ENCODE results near the gene ARHGEF1.
"Not testable (repeated sequence)": the region's sequence is repeated elsewhere in the genome, so short reads cannot be mapped to it uniquely, and the experiment has no call there.

Gene ARHGEF1

DNA sequence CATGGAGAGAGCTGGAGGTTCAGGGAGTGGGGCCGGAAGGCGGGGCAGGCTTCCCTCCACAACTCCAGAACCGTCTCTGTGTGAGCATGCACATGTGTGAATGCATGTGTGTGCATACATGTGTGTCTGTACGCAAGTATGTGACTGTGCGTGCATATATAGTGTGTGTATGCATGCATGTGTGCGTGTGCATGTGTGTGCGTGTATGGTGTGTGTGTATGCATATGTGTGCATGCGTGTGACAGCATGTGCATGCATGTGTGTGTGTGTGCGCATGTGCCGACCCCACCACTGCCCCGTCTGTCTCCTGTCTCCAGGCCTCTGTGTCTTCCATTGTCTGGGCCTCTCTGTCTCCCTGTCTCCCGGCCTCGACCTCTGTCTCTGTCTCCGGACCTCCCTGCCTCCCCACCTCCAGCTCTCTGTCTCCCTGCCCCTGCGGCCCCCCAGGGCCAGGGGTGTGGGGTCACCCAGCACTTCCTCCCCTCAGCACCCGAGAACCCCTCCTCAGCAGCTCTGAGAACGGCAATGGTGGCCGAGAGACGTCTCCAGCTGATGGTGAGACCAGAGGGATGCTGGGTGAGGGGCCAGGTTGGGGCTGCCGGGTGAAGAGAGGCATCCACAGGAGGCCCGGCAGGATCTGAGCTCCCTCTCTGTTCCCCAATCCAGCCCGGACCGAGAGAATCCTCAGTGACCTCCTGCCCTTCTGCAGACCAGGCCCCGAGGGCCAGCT lies 22.5 kb downstream of the ARHGEF1 start:
- no peak for DNase-seq (ENCODE audit: low read depth in 2 of 2)

DNA sequence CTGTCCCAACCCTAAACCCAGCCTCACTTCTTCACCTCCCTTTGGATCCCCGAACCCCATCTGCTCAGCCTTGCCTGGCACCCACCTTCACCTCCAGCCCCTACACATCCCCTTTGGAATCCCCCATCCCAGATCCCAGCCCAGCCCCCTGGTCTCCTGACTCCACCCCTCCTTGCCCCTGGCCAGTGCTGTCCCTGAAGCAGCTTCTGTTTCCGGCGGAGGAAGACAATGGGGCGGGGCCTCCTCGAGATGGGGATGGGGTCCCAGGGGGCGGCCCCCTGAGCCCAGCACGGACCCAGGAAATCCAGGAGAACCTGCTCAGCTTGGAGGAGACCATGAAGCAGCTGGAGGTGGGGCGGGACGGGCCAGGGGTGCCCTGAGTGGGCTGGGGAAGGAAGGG lies 23.3 kb downstream of the ARHGEF1 start:
- no peak for DNase-seq (ENCODE audit: low read depth in 2 of 2)

DNA sequence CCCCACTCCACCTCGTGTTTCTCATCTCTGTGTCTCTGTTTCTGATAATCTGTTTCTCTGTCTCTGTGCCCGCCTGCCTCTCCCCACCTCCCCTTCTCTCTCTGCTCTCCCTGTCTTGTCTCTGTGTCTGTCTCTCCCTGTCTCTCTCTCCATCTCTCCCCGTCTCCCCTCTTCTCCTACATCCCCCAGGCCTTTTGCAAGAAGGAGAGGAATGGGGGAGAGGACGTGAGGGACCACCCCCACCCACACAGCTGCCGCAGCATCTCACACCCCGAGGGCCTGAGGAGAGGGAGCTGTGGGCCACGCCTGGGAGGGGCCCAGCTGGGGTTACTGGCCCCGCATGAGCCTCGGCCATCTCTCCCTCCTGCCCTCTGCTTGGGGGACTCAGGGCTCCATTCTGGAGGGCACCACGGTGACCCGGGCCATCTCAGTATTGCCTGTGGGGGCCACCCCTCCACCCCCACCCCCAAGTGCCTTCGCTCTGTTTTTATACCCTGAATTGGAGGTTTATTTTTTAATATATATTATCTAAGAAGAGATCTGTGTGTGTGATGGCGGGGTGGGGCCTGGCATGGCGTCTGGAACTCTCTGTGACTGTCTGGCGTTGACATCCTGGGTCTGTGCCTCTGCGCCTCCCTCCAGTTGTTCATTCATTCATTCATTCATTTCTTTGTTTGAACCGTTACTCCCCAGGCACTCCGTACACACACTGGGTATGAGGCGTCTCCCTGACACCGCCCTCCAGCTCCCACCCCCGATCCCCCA lies 24.1 kb downstream of the ARHGEF1 start:
- no peak for DNase-seq (ENCODE audit: low read depth in 2 of 2)

DNA sequence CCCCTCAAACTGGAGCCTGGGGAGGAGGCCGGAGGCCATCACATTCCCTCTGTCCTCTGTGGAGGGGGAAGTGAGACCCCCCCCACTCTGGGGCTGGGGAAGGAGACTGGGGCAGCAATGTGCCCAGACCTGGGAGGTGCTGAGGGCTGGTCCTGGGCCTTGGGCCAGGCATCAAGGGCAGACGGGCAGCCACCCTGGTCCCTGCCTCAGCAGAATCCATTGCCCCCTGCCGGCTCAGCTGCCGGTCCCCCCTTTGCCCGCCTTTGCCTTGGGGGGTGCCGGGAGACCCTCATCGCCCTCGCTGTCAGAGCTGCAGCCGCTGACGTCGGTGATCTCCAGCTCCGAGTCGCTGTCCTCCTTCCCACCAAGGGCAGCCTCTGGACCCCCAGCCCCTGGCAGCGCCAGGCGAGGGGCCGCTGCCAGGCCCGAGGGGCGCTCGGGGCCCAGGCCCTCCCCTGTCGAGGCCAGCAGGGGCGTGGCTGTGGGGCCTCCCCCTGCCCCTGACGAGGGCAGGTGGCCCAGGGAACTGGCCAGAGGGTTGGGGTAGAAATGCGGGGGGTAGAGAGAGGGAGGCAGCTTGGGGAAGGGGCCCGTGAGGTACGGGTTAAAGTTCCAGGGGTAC lies 25.1 kb downstream of the ARHGEF1 start:
- no peak for DNase-seq (ENCODE audit: low read depth in 2 of 2)

DNA sequence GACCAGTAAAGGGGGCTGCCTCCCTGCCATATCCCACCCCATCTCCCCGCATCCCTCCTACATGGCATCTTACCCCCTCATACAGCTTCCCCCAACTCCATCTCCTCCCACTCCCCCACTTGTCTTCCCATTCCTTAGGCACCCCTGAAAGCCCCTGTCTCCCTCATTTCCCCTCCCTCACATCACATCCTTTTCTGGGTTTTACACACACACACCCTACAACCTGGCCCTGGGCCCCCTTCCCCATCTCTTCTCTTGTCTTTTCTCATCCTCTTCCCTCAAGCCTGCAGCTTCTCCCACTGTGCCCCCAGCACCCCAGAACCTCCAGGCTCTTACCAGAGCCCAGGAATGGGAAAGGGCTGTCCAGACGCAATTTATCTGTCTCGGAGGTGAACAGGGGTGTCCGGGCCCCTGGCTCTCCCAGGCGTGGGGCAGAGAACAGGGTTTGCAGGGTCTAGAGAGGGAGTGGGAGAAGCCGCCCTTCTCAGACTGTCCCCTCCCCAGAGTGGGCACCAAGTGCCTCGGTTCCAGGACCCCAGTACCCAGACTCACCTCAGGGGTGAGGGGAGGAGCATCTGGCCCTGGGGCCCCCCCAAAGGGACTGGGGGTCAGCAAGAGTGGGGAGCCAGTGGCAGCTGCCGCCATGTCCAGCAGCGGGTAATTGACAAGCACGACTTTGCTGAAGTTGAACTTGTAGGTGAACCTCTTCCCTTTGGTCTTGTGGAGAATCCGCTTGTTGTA lies 25.9 kb downstream of the ARHGEF1 start:
- no peak for DNase-seq (ENCODE audit: low read depth in 2 of 2)

DNA sequence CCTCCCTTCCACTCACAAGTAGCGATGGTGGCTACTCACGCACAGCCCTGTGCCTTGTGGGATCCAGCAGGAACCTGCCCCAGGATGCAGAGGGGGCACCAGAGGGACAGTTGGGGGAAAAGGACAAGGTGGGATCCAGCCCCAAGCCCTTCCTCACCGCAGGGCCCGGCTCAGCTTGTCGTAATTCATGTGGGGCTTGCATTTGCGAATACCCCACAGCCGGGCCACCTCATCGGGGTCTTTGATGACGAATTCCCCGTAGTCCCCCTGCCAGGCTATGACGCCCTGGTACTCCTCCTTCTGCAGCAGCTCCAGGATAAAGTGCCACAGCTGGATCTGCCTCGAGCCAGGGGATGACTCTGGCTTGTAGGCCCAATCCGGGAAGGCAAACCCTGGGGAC lies 26.7 kb downstream of the ARHGEF1 start:
- DNase-seq (ENCODE audit: low read depth in 2 of 2), result no peak

DNA sequence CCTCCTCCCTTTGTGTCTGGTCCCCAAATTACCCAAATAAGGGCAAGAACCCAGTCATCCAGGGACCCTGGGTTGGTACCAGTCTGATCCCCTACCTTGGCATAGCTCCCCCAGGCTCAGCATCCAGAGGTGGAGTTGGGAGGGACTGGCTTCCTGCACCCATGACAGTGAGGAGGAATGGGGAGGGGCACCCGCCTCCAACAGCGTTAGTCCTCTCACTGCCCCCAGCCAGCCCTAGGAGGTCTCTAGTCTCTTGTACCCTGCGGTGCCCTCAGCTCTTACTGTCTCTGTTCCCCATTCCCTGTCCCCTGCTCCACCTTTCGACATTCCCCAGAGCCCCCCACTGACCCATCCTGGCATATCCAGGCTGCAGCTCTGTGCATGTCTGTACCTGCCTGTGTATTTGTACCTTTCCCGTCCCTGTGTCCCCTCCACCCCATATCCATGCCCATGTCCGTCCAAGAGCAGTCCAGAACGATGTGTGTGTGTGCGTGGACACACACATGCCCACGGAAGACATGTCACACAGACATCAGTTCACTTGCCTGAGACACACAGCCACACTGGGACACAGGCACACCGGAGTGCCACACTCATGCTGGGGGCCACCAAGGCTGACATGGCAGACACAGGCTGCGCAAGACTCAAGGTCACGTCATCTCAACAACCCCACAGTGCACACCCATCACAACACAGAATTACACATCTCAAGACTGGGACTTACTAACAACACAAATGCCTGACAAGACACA lies 27.4 kb downstream of the ARHGEF1 start:
- DNase-seq (ENCODE audit: low read depth in 2 of 2), result no peak

DNA sequence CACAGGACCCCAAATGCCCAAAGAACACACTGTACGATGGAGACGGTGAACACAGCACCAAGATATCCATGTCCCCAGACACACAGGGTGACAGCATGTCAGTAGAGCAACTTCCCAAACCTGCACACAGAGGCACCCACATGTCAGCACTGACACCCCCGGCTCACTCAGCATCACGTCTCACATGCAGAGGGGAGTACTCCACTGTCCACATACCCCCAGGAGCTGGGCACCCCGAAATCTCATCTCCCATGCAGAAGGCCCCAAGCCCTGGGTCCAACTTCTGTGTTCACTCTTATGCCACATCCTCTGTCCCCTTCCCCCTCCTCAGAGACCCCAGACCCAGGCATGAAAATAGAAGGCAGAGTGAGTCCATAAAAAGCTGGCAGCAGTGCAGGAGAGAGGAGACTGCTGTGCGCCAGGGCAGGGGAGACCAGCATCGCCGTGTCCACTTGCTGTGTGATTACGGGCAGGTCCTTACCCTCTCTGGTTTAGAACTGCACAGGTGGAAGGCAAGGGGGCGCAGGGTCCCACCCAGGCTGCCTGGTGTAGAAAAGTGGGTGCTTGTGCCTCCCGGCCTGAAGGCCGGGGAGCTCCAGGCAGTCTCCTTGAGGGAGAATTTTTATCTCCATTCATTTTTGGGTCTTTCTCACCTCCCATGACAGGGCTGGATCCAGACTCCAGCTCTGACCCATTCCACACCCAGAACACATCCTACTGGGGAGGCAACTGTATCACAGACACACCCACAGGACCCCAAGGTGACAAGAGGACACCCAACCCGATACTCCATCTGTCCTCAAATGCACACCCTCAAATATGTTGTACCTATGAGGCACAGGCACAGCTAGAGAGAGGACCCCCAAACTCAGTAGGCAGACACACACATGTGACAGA lies 28.3 kb downstream of the ARHGEF1 start:
- no peak for DNase-seq (ENCODE audit: low read depth in 2 of 2)

DNA sequence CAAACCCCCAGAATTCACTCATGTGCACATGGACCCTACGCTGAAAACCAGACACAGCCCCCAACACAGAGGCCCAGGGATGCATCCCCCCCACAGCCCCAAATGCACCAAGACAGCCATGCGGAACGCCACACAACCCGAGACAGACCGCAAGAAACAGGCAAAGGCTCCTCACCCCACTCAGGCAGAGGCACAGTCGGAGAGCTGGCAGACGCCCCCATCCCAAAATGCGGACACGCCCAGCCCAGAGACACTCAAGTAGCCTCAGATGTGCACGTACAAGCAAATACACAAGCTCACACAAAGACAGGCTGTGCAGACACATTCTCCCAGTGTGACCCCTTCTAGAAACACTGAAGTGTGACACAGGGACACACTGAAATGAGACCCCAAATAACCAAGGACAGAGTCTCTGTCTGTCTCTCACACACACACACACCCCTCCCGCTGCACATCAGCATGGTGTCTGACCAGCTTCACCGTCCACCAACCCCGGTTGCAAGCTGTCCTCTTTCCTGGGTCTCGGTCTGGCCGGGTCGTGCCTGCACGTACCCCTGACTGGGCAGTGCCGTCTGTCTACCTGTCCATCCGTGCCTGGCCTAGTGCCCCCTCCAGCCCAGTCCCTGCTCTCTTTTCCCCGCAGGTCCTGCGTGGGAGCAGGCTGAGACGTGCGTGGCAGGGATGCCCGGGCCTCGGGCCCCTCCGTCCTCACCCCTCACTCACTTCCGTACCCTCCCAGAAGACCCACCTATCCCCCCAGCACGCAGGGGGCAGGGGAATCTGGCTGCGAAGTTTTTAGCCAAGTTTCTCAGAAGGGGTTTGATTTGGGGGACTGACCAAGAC lies 29.1 kb downstream of the ARHGEF1 start:
- DNase-seq (ENCODE audit: low read depth in 2 of 2), result no peak

DNA sequence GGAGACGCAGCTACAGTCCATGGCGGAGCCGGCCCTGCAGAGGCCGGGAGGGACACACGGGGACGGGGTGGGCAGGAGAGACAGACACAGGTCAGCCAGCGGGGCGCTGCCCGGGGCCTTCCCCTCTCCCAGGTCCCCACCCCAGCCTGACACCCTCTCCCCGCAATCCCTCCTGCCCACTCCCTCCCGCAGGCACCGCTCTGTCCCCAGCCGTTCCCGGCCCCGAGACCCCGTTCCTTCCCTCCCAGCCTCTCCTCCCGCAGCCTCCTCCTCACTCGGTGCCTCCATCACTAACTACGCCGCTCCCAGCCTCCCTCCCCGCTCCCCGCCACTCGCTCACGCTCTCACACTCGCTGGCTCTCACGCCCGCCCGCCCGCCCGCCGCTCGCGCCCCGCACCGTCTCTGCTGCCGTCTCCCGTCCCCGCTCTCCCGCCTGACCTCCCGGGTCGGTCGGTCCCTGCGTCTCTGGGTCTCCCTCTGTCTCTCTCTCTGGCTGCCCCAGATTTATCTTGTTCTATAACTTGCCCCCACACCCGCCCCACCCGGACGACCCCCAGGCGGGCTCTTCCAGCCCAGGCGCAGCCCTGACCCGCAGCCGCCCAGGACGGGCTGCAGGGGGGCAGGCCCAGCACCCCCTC lies 30.0 kb downstream of the ARHGEF1 start:
- no peak for DNase-seq (ENCODE audit: low read depth in 2 of 2)

DNA sequence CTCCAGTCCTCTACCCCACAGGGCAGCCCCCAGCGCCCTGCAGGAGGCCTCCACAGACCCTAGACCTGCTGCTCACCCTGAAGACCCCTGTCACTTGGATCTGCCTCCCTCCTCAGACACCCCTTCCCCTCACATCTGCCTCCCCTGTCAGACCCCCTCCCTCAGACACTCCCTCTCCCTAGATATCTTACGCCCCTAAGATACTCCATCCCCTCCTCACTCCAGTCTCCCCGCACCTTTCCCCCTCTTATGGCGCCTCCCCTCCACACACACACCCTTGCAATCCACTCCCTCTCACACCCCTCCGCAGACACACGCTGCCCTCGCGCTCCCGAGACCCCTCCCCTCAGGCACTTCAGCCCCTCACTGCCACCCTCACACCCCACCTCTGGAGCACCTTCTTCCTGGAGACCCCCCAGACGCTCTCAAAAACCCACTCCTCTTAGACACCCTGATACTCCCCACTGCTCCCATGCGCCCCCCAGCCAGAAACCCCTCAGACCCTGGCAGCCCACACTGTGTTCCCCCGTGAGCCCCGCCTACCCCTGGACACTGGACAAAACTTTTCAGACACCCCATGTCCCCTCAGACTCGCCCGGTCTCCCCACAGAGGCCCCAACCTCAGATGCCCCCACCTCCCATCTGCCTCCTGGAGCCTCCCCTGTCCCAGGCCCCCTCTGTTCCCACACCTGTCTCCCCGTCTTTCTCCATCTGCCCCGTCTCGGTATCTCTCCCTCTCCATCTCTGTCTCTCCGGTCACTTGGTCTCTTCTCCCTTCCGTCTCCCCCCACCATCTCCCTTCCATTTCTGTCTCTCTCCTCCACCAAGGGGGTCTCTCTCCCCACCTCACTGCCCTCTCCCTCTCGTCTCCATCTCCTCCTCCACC lies 30.8 kb downstream of the ARHGEF1 start:
- no peak for DNase-seq (ENCODE audit: low read depth in 2 of 2)

DNA sequence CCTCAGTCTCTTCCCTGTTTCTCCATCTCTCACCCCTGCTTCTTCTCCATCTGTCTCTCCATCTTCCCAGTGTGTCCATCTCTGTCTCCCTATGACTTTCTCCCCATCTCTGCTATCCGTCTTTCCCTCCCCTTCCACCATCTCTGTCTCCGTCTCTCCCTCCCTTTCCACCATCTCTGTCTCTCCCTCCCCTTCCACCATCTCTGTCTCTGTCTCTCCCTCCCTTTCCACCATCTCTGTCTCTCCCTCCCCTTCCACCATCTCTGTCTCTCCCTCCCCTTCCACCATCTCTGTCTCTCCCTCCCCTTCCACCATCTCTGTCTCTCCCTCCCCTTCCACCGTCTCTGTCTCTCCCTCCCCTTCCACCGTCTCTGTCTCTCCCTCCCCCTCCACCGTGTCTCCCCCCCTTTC lies 31.4 kb downstream of the ARHGEF1 start:
- DNase-seq (ENCODE audit: low read depth in 2 of 2), result not testable (repeated sequence)

DNA sequence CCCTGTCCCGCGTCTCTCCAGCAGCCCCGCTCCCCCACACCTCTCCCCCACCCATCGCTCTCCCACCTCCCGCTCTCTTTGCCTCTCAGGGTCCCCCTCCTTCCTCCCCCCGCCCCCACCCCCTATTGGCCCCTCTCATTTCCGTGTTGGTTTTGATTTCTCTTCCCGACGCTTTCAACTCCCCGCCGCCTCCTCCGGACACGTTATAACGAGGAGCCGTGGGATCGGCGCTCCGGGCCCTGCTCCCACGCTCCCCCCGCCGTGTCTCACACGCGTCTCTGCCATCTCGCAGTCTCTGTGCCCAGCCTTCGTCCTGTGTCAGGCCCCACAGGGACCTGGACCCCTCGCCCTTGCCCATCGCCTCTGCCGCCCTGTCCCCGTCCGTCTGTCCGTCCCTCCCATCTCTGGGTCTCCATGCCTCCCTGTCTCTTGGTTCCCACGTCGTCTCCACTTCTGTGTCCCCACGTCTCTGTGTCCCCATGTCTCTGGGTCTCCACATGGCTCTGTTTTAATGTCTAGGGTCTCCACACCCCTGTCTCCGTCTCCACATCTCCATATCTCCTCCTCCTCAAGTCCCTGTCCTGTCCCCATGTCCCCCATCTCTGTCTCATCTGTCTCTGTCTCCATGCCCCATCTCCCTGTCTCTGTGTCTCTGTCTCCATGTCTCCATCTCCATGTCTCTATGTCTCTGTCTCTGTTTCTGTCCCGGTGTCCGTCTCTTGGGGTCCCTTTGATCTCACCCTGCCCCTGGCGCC lies 32.2 kb downstream of the ARHGEF1 start:
- no peak for DNase-seq (ENCODE audit: low read depth in 2 of 2)

DNA sequence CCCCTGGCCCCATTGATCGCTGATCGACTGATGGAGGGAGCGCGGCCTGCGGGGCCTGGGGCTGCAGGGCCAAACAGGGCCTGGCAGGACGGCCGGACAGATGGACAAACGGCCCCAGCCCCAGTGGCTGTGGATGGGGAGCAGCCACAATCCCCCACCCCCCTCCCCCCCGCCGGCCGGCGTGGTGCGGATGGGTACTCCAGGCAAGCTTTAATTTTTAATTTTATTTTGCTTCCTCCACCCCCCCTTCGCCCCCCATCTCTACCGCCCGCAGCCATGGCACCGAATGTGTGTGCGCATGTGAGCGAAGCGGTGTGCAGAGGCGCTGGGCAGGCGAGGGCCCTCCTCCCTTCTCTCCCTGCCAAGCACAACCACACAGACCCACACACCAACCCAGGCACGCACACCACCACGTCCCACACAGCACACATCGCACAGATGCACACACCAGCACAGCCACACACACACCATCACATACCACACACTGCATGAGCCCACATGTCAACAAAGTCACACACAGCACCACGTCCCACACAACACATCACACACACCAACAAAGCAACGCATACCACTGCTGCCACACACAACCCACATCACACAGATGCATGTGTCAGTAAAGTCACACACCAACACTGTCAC lies 32.9 kb downstream of the ARHGEF1 start:
- DNase-seq (ENCODE audit: low read depth in 2 of 2), result no peak

DNA sequence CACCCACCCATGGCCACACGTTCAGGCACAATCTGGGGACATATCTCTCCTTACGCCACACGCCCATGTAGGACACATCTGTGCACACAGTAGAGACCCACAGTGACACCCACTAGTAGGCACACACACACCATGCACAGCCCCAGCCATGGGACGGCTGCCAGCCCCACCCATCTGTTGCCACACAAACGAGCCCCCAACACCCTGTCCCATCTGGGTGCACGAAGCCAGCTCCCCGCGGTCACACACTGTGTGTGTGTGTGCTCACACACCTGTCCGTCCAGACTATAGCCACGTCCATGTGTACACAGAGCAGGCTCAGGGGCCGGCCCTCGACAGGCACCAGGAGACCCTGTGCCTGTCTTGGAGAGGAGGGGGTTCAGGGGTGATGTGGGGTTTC lies 34.7 kb downstream of the ARHGEF1 start:
- no peak for DNase-seq (ENCODE audit: low read depth in 2 of 2)

DNA sequence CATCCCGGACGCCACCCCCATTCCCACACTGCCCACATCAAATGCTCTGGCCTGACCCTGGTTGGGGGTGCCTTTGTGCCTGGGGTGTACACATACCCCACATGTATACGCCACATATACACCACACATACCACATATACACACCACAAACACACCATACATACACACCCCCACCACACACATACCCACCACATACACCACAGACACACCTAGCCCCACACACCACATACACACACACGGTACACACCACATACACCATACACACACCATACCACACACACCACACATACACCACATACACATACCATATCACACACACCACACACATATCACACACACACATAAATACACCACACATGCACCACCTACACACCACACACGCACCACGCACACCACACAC lies 35.1 kb downstream of the ARHGEF1 start:
- no peak for DNase-seq (ENCODE audit: low read depth in 2 of 2)

Data from stimulated activated CD8-positive, alpha-beta memory T cell treated with anti-CD3 and anti-CD28 coated beads, Interleukin-15, amount 100 ng/mL, for 4 hours (primary cell).